Motor neuron (in vitro differentiated cells): Measurements from ENCODE around the gene LDLRAD4. TPM values are rescaled to one million over a fixed set of nuclear protein-coding genes. Genes with fewer than 3 reads are reported as not detected.
"Not testable (repeated sequence)": the region's sequence is repeated elsewhere in the genome, so short reads cannot be mapped to it uniquely, and the experiment has no call there.

Experiments
- ATAC-seq, 8 experiments: fragments of 200-7000 bp; cut with Tn5 transposase; replicated peaks in 6 of 8; 2 replicates each; pipeline ENCODE4 v1.8.0; 2021; ENCODE audit warnings: mild to moderate bottlenecking in 8 of 8, moderate library complexity in 8 of 8
- H3K27ac ChIP-seq, 2 donors: fragments of 250-450 bp; sonication (Bioruptor Pico); 2 replicates each; pipeline ENCODE4 v1.9.0; 2021; ENCODE audit warnings: antibody characterized with exemption in 2 of 2, mild to moderate bottlenecking in 2 of 2, moderate library complexity in 1 of 2
- H3K4me1 ChIP-seq, 2 donors: fragments of 250-450 bp; sonication (Bioruptor Pico); replicated peaks in 1 of 2; 2 replicates each; pipeline ENCODE4 v1.6.1; 2021; ENCODE audit warnings: antibody characterized with exemption in 2 of 2, mild to moderate bottlenecking in 2 of 2, moderate library complexity in 1 of 2
- H3K4me3 ChIP-seq, 5 donors: fragments of 250-450 bp; sonication (Bioruptor Pico); 2 replicates each; pipeline ENCODE4 v1.9.0; 2021; ENCODE audit warnings: antibody characterized with exemption in 5 of 5, mild to moderate bottlenecking in 5 of 5, moderate library complexity in 4 of 5
- WGBS, 10 experiments: fragments of 450-650 bp; shearing (Covaris generic); methylation state at CpG; one replicate each; pipeline ENCODE4 v1.0.0; 2022; 5-methylcytosine and 5-hydroxymethylcytosine counted together
- in situ Hi-C, 9 experiments: fragments of 400-800 bp; cut with MboI; loops; one replicate each; pipeline ENCODE4 v1.15.0; 2021; ENCODE audit warnings: low sequenced_read_pairs in 9 of 9, low pct_unique_long_range_greater_than_20kb in 2 of 9; ENCODE audit not compliant: unreplicated experiment in 9 of 9
- total RNA-seq, 8 experiments: library from RNA; unstranded; fragments of 300-600 nt; gene quantifications; 2 replicates each; pipeline versions ENCODE4 v1.2.3 to v1.2.4, GENCODE V29; 2022

The LDLRAD4 gene
- total RNA-seq, 8 experiments from 2014 or later = 0.25 to 39.8 (median 1.8) TPM

- WGBS, 10 experiments = 43 to 100% (median 91%) methylated on average over 1 of the region's 1 CpG; no CpG with 5 or more reads in 1 of the 10 experiments
- no peak overlapping the region for H3K27ac ChIP-seq
- in situ Hi-C loops = no loop called here
- no peak overlapping the region for H3K4me3 ChIP-seq
- H3K4me1 ChIP-seq = no peaks in the 10 kb centered on the region
- no peak for ATAC-seq
These were observed 121.1 kb downstream of the LDLRAD4 start for GRCh38 chr18:13339653-13340052.

GRCh38 chr18:13346449-13346848 is 127.9 kb downstream of the LDLRAD4 start:
- in situ Hi-C loops, H3K4me3 ChIP-seq, H3K4me1 ChIP-seq, ATAC-seq, H3K27ac ChIP-seq: not testable (repeated sequence)

- 11 to 80% (median 45%) methylated on average over 1 of the region's 1 CpG; no CpG with 5 or more reads in 2 of the 10 experiments for WGBS, 10 experiments
- in situ Hi-C loops = no loop called here
- ATAC-seq = no peak
- H3K4me1 ChIP-seq = no peaks in the 10 kb centered on the region
- H3K4me3 ChIP-seq = no peak overlapping the region
- no peak overlapping the region for H3K27ac ChIP-seq
These were observed 134.7 kb downstream of the LDLRAD4 start for GRCh38 chr18:13353084-13353823.

- ATAC-seq = no peak
- H3K4me3 ChIP-seq = no peak overlapping the region
- in situ Hi-C loops = no loop called here
- WGBS, 10 experiments = 20 to 88% (median 73%) methylated on average over 1 of the region's 1 CpG; no CpG with 5 or more reads in 4 of the 10 experiments
- H3K4me1 ChIP-seq = no peaks in the 10 kb centered on the region
- H3K27ac ChIP-seq = no peak overlapping the region
These were observed 135.8 kb downstream of the LDLRAD4 start for GRCh38 chr18:13354402-13354801.

DNA sequence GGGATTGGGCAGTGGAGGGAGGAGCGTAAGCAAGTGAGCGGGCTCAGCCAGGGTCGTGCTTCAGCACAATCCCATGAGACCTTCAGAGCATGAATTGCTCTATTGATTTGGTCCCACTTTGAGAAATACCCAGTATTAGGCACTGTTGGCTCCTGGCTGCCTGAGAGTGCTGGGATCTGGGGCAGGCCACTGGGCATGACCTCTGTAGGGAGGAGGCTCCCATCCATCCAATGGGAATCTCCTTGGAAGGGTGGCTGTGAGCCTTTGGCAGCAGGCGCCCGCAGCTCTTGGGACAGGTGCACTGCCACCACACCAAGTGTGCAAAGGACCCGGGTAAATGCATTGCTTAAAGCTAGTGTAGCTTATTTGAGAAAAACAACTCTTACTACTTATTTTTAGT is 137.5 kb downstream of the LDLRAD4 start:
- 70 to 100% (median 92%) methylated on average over 1 to 4 of the region's 6 CpGs; no CpG with 5 or more reads in 2 of the 10 experiments for WGBS, 10 experiments
- in situ Hi-C loops = no loop called here
- no peaks in the 10 kb centered on the region for H3K4me1 ChIP-seq
- no peak overlapping the region for H3K4me3 ChIP-seq
- no peak overlapping the region for H3K27ac ChIP-seq
- no peak for ATAC-seq

GRCh38 chr18:13357289-13357688 is 138.7 kb downstream of the LDLRAD4 start:
- Histone ChIP-seq H3K27ac (no peak overlapping the region), H3K4me3 (no peak overlapping the region), H3K4me1 (no peaks in the 10 kb centered on the region)
- in situ Hi-C loops = no loop called here
- ATAC-seq = no peak

- 0 to 100% (median 41%) methylated on average over 1 to 2 of the region's 2 CpGs; no CpG with 5 or more reads in 2 of the 10 experiments for WGBS, 10 experiments
- ATAC-seq = no peak
- Histone ChIP-seq H3K4me3 (no peak overlapping the region), H3K4me1 (no peaks in the 10 kb centered on the region), H3K27ac (no peak overlapping the region)
- in situ Hi-C loops = no loop called here
These were observed 140.7 kb downstream of the LDLRAD4 start for GRCh38 chr18:13359210-13359609.

- no peak for ATAC-seq
- H3K4me3 ChIP-seq = no peak overlapping the region
- WGBS, 10 experiments = 0 to 90% (median 80%) methylated on average over 1 to 3 of the region's 3 CpGs; no CpG with 5 or more reads in 3 of the 10 experiments
- no peak overlapping the region for H3K27ac ChIP-seq
- in situ Hi-C loops = no loop called here
- no peaks in the 10 kb centered on the region for H3K4me1 ChIP-seq
These were observed 142.9 kb downstream of the LDLRAD4 start for GRCh38 chr18:13361431-13361830.

- Histone ChIP-seq H3K4me3 (no peak overlapping the region), H3K4me1 (no peaks in the 10 kb centered on the region), H3K27ac (no peak overlapping the region)
- no peak for ATAC-seq
- WGBS, 10 experiments = 0 to 100% (median 67%) methylated on average over 1 to 7 of the region's 8 CpGs; no CpG with 5 or more reads in 3 of the 10 experiments
- in situ Hi-C loops = no loop called here
These were observed 143.5 kb downstream of the LDLRAD4 start for GRCh38 chr18:13362051-13362450.

DNA sequence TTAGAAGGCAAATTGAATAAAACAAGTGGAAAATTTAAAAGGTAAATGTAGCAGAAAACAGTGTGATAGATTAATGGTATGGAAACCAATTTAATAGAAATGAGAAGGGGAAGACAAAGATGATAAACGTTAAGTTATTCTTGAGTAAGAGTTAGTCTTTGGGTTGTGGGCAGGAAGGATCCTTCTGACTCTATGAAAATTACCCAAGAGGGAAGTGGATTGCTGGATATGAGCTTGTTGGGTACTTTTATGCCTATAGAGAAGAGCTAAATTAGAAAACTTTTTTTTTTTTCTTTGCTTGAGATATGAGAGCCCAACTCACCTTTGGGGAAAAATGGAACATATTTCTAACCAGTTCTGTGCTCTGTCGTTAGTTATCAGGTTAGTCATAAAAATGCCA is 144.0 kb downstream of the LDLRAD4 start:
- ATAC-seq = no peak
- in situ Hi-C loops = no loop called here
- H3K4me3 ChIP-seq = no peak overlapping the region
- no peaks in the 10 kb centered on the region for H3K4me1 ChIP-seq
- H3K27ac ChIP-seq = no peak overlapping the region
- WGBS, 10 experiments = 75 to 100% (median 90%) methylated on average over 1 to 2 of the region's 2 CpGs; no CpG with 5 or more reads in 1 of the 10 experiments

DNA sequence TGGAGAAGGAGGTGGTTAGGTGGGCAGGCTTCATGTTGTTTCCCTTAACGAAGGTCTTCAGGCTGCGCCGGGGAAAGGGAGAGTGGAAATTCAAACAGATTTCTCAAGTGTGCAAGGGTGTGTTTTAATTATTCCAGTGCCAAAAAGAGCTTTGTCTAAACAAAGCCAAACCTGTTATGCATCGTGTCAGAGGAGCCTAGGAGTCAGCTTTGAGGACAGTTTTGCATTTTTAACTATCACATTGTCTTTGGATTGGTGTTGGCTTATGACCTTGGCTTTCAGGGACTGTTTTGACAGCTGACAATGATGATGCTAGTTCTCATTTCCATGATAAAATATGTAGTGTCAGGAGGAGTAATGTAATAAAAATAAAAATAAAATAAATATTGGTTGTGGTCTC is 144.8 kb downstream of the LDLRAD4 start:
- H3K27ac ChIP-seq = no peak overlapping the region
- no peak overlapping the region for H3K4me3 ChIP-seq
- no peak for ATAC-seq
- no peaks in the 10 kb centered on the region for H3K4me1 ChIP-seq
- in situ Hi-C loops = no loop called here
- WGBS, 10 experiments = 30 to 100% (median 56%) methylated on average over 1 to 4 of the region's 4 CpGs; no CpG with 5 or more reads in 3 of the 10 experiments

GRCh38 chr18:13364721-13365205 is 146.2 kb downstream of the LDLRAD4 start:
- peak in 2 of 8 experiments; percentile 39 to 40 for ATAC-seq
- Histone ChIP-seq H3K4me3 (no peak overlapping the region), H3K4me1 (no peaks in the 10 kb centered on the region), H3K27ac (no peak overlapping the region)
- WGBS, 10 experiments = 55 to 100% (median 71%) methylated on average over 1 to 7 of the region's 7 CpGs
- in situ Hi-C loops = no loop called here

DNA sequence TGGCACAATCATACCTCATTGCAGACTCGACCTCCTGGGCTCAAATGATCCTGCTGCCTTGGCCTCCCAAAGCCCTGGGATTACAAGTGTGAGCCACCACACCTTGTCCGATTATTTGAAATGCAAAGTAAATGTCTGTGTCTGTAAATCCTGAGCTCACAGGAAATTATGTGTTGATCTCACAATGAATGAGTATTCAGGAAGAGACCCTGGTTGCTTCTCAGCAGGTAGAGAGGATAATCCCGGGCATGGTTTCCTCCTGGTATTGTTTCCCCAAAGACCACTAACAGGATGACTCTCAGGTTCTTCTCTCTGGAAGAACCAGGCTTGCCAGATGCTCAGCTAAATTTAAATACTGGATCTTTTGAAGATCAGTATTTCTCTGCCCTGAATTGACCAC is 147.6 kb downstream of the LDLRAD4 start:
- WGBS, 10 experiments = 44 to 67% (median 57%) methylated on average over 2 to 3 of the region's 3 CpGs; no CpG with 5 or more reads in 5 of the 10 experiments
- in situ Hi-C loops = no loop called here
- H3K4me3 ChIP-seq = no peak overlapping the region
- ATAC-seq = no peak
- H3K4me1 ChIP-seq = no peaks in the 10 kb centered on the region
- no peak overlapping the region for H3K27ac ChIP-seq

- ATAC-seq = no peak
- in situ Hi-C loops = no loop called here
- Histone ChIP-seq H3K27ac (no peak overlapping the region), H3K4me1 (no peaks in the 10 kb centered on the region), H3K4me3 (no peak overlapping the region)
- WGBS, 10 experiments = 37 to 95% (median 81%) methylated on average over 1 to 7 of the region's 8 CpGs; no CpG with 5 or more reads in 2 of the 10 experiments
These were observed 148.0 kb downstream of the LDLRAD4 start for GRCh38 chr18:13366541-13366940.
